SK-N-SH treated with all-trans-retinoic acid at 6 μM for 48 hours (cell line): Measurements from ENCODE around the gene ASB18.

Source experiments
- ATAC-seq: fragments of 200-7000 bp; cut with Tn5 transposase; 3 replicates; pipeline ENCODE4 v1.9.1; 2020; ENCODE audit warnings: mild to moderate bottlenecking, moderate library complexity
- BACH2 ChIP-seq: fragments of 250-450 bp; sonication (Bioruptor Pico); IDR thresholded peaks from 2 replicates; pipeline ENCODE4 v1.9.0; 2021; ENCODE audit warnings: mild to moderate bottlenecking, borderline replicate concordance
- CSDC2 ChIP-seq: fragments of 250-450 bp; sonication (Bioruptor Pico); IDR thresholded peaks from 2 replicates; pipeline ENCODE4 v1.5.0; 2020; ENCODE audit warnings: mild to moderate bottlenecking, moderate library complexity
- ESRRG ChIP-seq: fragments of 250-450 bp; sonication (Bioruptor Pico); IDR thresholded peaks from 2 replicates; pipeline ENCODE4 v1.6.1; 2021; ENCODE audit warnings: mild to moderate bottlenecking
- GLIS3 ChIP-seq: fragments of 250-450 bp; sonication (Bioruptor Pico); IDR thresholded peaks from 2 replicates; pipeline ENCODE4 v1.5.0; 2020; ENCODE audit warnings: mild to moderate bottlenecking, moderate library complexity
- ISL1 ChIP-seq: fragments of 250-450 bp; sonication (Bioruptor Pico); IDR thresholded peaks from 2 replicates; pipeline ENCODE4 v2.1.2; 2022; ENCODE audit warnings: mild to moderate bottlenecking, moderate library complexity
- OSR1 ChIP-seq: fragments of 250-450 bp; sonication (Bioruptor Pico); IDR thresholded peaks from 2 replicates; pipeline ENCODE4 v1.8.0; 2022; ENCODE audit warnings: moderate library complexity, mild to moderate bottlenecking, inconsistent platforms
- PPARA ChIP-seq: fragments of 250-450 bp; sonication (Bioruptor Pico); IDR thresholded peaks from 2 replicates; pipeline ENCODE4 v1.5.0; 2020; ENCODE audit warnings: mild to moderate bottlenecking, borderline replicate concordance
- RARB ChIP-seq: fragments of 250-450 bp; sonication (Bioruptor Pico); IDR thresholded peaks from 2 replicates; pipeline ENCODE4 v1.8.0; 2021; ENCODE audit warnings: mild to moderate bottlenecking, moderate library complexity
- SNAI2 ChIP-seq: fragments of 250-450 bp; sonication (Bioruptor Pico); IDR thresholded peaks from 2 replicates; pipeline ENCODE4 v1.5.0; 2020; ENCODE audit warnings: mild to moderate bottlenecking, moderate library complexity
- TCF4 ChIP-seq: fragments of 250-450 bp; sonication (Bioruptor Pico); IDR thresholded peaks from 2 replicates; pipeline ENCODE4 v1.8.0; 2021; ENCODE audit warnings: mild to moderate bottlenecking, moderate library complexity, borderline replicate concordance
- TOX ChIP-seq: fragments of 250-450 bp; sonication (Bioruptor Pico); IDR thresholded peaks from 2 replicates; pipeline ENCODE4 v1.8.0; 2021; ENCODE audit warnings: mild to moderate bottlenecking, moderate library complexity, borderline replicate concordance
- ZC3H10 ChIP-seq: fragments of 250-450 bp; sonication (Bioruptor Pico); IDR thresholded peaks from 2 replicates; pipeline ENCODE4 v1.5.1; 2021; ENCODE audit warnings: mild to moderate bottlenecking, moderate library complexity
- ZFP3 ChIP-seq: fragments of 250-450 bp; sonication (Bioruptor Pico); IDR thresholded peaks from 2 replicates; pipeline ENCODE4 v1.5.0; 2020; ENCODE audit warnings: mild to moderate bottlenecking, moderate library complexity
- ZFP30 ChIP-seq: fragments of 450-650 bp; formaldehyde crosslinking; IDR thresholded peaks from 2 replicates; pipeline ENCODE4 v1.5.0; 2022; ENCODE audit warnings: mild to moderate bottlenecking, moderate library complexity
- ZNF565 ChIP-seq: fragments of 450-650 bp; formaldehyde crosslinking; conservative IDR thresholded peaks from 2 replicates; pipeline ENCODE4 v1.5.0; 2020; ENCODE audit warnings: low read depth, mild to moderate bottlenecking, moderate library complexity
- ZNF70 ChIP-seq: fragments of 450-650 bp; formaldehyde crosslinking; IDR thresholded peaks from 2 replicates; pipeline ENCODE4 v1.5.0; 2020; ENCODE audit warnings: mild to moderate bottlenecking, moderate library complexity
- ZNF8 ChIP-seq: fragments of 450-650 bp; formaldehyde crosslinking; IDR thresholded peaks from 2 replicates; pipeline ENCODE4 v1.5.0; 2020; ENCODE audit warnings: mild to moderate bottlenecking, moderate library complexity
- TF ChIP-seq, protein P1 (sequence below): fragments of 250-450 bp; sonication (Bioruptor Pico); IDR thresholded peaks from 2 replicates; pipeline ENCODE4 v1.5.1; 2021; ENCODE audit warnings: mild to moderate bottlenecking, moderate library complexity
- TF ChIP-seq, protein P2 (sequence below): fragments of 250-450 bp; sonication (Bioruptor Pico); IDR thresholded peaks from 2 replicates; pipeline ENCODE4 v1.5.1; 2020; ENCODE audit warnings: low read depth, mild to moderate bottlenecking, moderate library complexity
- TF ChIP-seq, protein P3 (sequence below): fragments of 250-450 bp; sonication (Bioruptor Pico); IDR thresholded peaks from 2 replicates; pipeline ENCODE4 v1.8.0; 2021; ENCODE audit warnings: low read depth, mild to moderate bottlenecking, moderate library complexity, borderline replicate concordance
- TF ChIP-seq, protein P4 (sequence below): fragments of 250-450 bp; sonication (Bioruptor Pico); IDR thresholded peaks from 2 replicates; pipeline ENCODE4 v1.8.0; 2020; ENCODE audit warnings: mild to moderate bottlenecking, moderate library complexity, borderline replicate concordance
- TF ChIP-seq, protein P5 (sequence below): fragments of 250-450 bp; sonication (Bioruptor Pico); IDR thresholded peaks from 2 replicates; pipeline ENCODE4 v1.5.0; 2020; ENCODE audit warnings: mild to moderate bottlenecking, moderate library complexity

The ASB18 gene

DNA sequence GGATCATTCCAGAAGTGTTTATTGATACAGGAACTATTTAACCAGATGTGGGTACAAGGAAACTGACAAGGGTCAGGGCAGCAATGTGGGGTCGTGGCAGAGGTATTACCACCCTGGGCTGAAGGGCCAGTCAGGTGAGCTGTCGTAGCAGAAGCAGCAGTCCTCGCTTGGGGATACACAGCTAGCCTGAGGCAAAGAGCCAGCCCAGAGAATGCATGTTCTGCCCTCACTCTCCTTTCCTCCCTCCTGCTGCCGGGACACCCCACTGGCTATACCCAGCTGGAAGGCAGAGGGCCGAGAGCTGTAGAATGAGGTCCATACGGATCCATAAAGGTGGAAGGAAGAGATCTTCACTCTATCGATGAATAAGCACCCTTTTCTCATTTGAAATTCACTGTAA is 63.8 kb downstream of the ASB18 start:
- no peak for TF ChIP-seq ZFP30
- no peak for TF ChIP-seq ESRRG
- ATAC-seq = no peak

DNA sequence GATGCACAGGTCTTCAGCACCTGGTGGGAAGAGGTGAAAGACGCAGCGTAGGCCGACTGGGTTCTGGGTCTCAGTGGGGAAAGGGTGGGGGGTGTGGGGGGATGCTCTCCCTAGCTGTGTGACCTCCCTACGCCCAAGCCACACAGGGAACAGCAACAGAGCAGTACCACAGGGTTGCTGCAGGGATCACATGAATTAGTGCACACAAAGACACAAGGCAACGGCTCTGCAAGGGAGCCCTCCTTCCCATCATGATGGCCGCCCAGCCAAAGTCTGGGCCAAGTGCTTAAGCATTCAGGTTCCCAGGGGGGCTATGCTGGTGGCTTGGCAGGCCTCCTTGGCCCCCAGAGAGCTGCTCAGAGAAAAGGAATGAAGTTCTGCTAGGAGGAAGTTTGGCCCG is 67.8 kb downstream of the ASB18 start:
- ATAC-seq = no peak
- no peak for TF ChIP-seq RARB (CRISPR knock-in tag)
- TF ChIP-seq ISL1 (CRISPR knock-in tag) = no peak
- TF ChIP-seq OSR1 (CRISPR knock-in tag) = no peak
- TF ChIP-seq ZFP3 (CRISPR knock-in tag) = no peak
- TF ChIP-seq, protein P1, sequence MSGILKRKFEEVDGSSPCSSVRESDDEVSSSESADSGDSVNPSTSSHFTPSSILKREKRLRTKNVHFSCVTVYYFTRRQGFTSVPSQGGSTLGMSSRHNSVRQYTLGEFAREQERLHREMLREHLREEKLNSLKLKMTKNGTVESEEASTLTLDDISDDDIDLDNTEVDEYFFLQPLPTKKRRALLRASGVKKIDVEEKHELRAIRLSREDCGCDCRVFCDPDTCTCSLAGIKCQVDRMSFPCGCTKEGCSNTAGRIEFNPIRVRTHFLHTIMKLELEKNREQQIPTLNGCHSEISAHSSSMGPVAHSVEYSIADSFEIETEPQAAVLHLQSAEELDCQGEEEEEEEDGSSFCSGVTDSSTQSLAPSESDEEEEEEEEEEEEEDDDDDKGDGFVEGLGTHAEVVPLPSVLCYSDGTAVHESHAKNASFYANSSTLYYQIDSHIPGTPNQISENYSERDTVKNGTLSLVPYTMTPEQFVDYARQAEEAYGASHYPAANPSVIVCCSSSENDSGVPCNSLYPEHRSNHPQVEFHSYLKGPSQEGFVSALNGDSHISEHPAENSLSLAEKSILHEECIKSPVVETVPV = no peak
- no peak for TF ChIP-seq BACH2 (CRISPR knock-in tag)
- TF ChIP-seq TCF4 = no peak
- no peak for TF ChIP-seq TOX
- TF ChIP-seq, protein P2, sequence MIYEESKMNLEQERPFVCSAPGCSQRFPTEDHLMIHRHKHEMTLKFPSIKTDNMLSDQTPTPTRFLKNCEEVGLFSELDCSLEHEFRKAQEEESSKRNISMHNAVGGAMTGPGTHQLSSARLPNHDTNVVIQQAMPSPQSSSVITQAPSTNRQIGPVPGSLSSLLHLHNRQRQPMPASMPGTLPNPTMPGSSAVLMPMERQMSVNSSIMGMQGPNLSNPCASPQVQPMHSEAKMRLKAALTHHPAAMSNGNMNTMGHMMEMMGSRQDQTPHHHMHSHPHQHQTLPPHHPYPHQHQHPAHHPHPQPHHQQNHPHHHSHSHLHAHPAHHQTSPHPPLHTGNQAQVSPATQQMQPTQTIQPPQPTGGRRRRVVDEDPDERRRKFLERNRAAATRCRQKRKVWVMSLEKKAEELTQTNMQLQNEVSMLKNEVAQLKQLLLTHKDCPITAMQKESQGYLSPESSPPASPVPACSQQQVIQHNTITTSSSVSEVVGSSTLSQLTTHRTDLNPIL (CRISPR knock-in tag) = no peak
- no peak for TF ChIP-seq ZNF565 (CRISPR knock-in tag)
- TF ChIP-seq ZFP30 = no peak
- TF ChIP-seq ESRRG = no peak
- TF ChIP-seq SNAI2 (CRISPR knock-in tag) = no peak
- no peak for TF ChIP-seq CSDC2
- TF ChIP-seq ZNF8 (CRISPR knock-in tag) = no peak
- TF ChIP-seq GLIS3 (CRISPR knock-in tag) = no peak
- TF ChIP-seq, protein P3, sequence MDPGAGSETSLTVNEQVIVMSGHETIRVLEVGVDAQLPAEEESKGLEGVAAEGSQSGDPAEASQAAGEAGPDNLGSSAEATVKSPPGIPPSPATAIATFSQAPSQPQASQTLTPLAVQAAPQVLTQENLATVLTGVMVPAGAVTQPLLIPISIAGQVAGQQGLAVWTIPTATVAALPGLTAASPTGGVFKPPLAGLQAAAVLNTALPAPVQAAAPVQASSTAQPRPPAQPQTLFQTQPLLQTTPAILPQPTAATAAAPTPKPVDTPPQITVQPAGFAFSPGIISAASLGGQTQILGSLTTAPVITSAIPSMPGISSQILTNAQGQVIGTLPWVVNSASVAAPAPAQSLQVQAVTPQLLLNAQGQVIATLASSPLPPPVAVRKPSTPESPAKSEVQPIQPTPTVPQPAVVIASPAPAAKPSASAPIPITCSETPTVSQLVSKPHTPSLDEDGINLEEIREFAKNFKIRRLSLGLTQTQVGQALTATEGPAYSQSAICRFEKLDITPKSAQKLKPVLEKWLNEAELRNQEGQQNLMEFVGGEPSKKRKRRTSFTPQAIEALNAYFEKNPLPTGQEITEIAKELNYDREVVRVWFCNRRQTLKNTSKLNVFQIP (CRISPR knock-in tag) = no peak
- TF ChIP-seq ZNF70 (CRISPR knock-in tag) = no peak
- no peak for TF ChIP-seq ZC3H10 (CRISPR knock-in tag)
- no peak for TF ChIP-seq PPARA (CRISPR knock-in tag)

DNA sequence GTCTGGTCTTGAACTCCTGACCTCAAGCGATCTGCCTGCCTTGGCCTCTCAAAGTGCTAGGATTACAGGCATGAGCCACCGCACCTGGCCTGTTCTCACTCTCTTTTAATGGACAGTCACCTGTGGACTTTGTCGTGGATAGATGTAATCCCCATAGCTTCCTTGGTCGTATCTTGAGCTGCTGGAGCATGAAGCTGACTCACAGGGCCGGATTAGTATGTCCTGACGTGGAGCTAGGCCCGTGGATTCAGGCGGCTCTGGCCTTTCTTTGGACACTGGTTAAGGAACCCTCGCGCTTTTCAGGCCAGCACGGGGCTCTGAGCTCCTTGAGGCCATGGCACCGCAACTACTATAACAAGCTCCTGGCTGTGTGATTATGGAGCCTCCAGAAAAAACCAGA is 68.5 kb downstream of the ASB18 start:
- TF ChIP-seq ZFP3 (CRISPR knock-in tag) (no peak), ISL1 (CRISPR knock-in tag) (no peak)
- TF ChIP-seq, all 23 proteins: peak for 0
- no peak for ATAC-seq

DNA sequence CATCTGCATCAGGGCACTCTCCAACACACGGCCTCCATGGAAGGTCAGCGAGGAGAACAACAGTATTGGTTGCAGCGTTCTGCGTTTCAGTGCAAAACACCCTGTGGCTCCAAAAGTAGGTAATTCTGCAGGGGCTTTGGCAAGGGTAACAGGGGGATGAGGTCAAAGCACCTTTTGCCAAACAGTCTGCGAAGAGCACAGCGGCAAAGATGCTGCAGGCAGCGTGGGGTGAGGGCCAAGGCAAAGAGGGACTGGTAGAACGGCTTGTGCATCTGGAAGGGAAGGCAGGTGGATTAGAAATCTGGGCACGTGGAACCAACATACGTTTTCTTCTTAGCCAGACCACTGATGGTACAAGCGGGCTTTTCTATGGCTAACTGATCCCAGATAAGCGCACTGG is 69.4 kb downstream of the ASB18 start:
- no peak for ATAC-seq
- TF ChIP-seq ZNF8 (CRISPR knock-in tag) (no peak), ZC3H10 (CRISPR knock-in tag) (no peak), TCF4 (no peak), RARB (CRISPR knock-in tag) (no peak), ZFP3 (CRISPR knock-in tag) (no peak), OSR1 (CRISPR knock-in tag) (no peak), CSDC2 (no peak), ZNF70 (CRISPR knock-in tag) (no peak), BACH2 (CRISPR knock-in tag) (no peak), SNAI2 (CRISPR knock-in tag) (no peak)
- TF ChIP-seq, protein P4, sequence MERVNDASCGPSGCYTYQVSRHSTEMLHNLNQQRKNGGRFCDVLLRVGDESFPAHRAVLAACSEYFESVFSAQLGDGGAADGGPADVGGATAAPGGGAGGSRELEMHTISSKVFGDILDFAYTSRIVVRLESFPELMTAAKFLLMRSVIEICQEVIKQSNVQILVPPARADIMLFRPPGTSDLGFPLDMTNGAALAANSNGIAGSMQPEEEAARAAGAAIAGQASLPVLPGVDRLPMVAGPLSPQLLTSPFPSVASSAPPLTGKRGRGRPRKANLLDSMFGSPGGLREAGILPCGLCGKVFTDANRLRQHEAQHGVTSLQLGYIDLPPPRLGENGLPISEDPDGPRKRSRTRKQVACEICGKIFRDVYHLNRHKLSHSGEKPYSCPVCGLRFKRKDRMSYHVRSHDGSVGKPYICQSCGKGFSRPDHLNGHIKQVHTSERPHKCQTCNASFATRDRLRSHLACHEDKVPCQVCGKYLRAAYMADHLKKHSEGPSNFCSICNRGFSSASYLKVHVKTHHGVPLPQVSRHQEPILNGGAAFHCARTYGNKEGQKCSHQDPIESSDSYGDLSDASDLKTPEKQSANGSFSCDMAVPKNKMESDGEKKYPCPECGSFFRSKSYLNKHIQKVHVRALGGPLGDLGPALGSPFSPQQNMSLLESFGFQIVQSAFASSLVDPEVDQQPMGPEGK (CRISPR knock-in tag) = no peak
- TF ChIP-seq, protein P2 (CRISPR knock-in tag) = no peak
- TF ChIP-seq, protein P1 = no peak
- TF ChIP-seq, protein P5, sequence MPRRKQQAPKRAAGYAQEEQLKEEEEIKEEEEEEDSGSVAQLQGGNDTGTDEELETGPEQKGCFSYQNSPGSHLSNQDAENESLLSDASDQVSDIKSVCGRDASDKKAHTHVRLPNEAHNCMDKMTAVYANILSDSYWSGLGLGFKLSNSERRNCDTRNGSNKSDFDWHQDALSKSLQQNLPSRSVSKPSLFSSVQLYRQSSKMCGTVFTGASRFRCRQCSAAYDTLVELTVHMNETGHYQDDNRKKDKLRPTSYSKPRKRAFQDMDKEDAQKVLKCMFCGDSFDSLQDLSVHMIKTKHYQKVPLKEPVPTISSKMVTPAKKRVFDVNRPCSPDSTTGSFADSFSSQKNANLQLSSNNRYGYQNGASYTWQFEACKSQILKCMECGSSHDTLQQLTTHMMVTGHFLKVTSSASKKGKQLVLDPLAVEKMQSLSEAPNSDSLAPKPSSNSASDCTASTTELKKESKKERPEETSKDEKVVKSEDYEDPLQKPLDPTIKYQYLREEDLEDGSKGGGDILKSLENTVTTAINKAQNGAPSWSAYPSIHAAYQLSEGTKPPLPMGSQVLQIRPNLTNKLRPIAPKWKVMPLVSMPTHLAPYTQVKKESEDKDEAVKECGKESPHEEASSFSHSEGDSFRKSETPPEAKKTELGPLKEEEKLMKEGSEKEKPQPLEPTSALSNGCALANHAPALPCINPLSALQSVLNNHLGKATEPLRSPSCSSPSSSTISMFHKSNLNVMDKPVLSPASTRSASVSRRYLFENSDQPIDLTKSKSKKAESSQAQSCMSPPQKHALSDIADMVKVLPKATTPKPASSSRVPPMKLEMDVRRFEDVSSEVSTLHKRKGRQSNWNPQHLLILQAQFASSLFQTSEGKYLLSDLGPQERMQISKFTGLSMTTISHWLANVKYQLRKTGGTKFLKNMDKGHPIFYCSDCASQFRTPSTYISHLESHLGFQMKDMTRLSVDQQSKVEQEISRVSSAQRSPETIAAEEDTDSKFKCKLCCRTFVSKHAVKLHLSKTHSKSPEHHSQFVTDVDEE (CRISPR knock-in tag) = no peak
- TF ChIP-seq, all 23 proteins: peak for 0
